IPS-NIHi7 (cell line): ENCODE measurements around the gene SFRP5.

Experiments used
- DNase-seq: peaks from one replicate; pipeline ENCODE4 v3.0.0; 2012; ENCODE audit warnings: mixed read lengths; ENCODE audit errors: extremely low spot score

SFRP5 gene

DNA sequence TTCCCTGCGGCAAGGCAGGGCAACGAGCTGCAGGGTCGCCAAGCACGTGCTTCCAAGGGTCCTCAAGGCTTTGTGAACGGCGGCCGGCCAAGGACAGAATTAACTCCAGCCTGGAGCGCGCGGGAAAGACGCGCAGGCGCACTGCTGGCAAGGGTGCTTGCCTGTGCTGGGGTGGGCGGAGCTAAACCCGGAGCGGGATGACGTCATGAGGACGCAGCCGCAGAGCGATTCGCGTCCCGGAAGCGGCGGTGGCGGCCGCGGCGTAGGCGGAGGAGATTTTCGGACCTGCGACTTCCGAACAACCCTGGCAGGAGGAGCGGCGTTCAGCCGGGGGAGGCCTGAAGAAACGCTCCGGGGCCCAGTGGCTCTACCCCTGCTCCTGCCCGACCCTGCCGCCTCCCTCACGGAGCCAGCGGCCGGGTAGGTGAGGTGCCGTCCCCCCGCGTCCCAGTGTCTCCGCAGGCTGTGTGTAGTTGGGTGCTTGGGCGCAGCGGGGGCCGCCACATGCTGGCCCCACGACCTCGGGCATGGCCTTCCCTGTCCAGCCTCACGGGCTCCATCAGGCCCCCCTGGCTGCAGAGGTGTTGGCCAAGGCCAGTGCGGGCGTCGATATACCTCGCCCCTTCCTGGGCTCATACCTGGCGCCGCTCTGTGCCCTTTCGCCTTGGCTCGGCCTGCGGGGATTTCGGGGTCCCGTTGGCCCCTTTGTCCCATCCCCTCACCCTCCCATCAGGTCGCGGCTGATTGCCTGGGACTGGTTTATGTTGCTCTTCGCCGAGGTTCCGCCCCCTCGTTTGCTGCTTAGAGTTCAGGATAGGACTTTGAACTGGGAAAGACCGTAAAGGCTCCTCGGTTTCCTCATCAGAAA, 34.7 kb downstream of the SFRP5 start, which contains the start of gene ZFYVE27:
TSS of gene ZFYVE27 (plus strand) at position 227 of the 868 bp plus-strand sequence. CDS start 1,350 bp downstream, outside the sequence.
- peak; percentile 99 for DNase-seq

DNA sequence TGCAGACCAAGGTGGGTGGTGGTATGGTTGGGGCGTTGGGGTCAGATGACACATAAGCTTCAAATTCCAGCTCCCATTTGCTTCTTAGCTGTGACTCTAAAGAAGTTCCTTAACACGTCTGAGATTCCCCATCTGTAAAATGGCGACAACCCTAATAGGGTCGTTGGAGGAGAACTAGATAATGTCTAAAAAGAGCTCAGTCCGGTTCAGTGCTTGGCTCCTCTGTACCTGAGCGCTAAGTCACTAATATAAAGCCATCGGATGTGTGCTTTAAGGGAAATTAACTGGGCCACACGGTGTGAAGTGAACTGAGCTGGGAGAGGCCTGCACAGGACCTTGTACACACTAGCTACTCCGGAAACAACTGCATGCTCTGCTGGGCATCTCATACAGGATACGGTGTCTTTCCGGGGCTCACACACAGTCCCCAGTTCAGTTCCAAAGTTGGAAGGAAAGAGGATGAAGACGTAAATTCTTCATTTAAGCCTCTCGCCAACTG, 35.3 kb downstream of the SFRP5 start:
- DNase-seq: no peak

DNA sequence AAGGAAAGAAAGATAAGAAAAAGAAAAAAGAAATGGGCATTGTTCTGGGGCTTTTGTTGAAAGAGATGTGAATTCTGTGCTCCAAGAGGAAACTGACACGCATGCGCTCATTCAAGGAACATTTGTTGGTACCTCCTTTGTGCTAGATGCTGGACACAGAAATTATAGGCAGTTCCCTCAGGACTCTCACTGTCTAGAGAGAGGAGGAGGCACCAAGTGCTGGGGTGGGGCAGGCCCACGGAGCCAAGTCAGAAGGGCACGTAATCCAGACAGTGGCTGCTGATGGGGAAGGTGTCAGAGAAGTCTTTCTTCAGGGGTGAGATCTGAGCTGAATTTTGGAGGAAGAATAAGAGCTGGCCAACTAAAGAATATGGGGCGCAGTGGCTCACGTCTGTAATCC, 37.8 kb downstream of the SFRP5 start:
- DNase-seq: no peak

DNA sequence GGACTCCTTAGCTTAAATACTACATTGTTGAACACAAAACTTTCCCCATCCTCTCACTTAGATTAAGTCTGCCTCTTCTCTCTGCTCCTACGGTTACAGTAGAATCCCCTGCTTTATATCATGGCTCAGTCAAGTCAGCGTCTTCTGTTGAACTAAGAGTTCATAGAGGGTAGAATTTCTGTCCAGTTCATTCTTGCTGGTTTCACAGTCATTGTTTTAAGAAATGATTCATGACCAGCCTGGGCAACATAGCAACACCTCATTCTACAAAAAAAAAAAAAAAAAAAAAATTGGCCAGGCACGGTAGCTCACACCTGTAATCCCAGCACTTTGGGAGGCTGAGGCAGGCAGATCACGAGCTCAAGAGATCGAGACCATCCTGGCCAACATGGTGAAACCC, 38.5 kb downstream of the SFRP5 start:
- DNase-seq: no peak

DNA sequence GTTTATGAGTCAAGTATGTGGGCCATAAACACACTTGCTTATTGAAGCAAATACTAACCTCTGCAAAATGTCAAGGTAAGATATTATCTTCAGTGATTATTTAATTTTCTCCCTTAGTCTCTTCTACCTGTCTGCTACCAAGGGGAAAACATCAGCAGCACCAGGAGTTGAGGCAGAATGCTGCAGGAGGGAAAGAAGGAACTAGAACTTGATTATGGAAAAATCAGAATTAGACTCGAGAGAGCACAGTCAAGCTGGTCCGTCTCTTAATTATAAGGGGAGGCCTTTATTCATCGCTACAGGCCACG, 39.8 kb downstream of the SFRP5 start:
- DNase-seq: no peak

DNA sequence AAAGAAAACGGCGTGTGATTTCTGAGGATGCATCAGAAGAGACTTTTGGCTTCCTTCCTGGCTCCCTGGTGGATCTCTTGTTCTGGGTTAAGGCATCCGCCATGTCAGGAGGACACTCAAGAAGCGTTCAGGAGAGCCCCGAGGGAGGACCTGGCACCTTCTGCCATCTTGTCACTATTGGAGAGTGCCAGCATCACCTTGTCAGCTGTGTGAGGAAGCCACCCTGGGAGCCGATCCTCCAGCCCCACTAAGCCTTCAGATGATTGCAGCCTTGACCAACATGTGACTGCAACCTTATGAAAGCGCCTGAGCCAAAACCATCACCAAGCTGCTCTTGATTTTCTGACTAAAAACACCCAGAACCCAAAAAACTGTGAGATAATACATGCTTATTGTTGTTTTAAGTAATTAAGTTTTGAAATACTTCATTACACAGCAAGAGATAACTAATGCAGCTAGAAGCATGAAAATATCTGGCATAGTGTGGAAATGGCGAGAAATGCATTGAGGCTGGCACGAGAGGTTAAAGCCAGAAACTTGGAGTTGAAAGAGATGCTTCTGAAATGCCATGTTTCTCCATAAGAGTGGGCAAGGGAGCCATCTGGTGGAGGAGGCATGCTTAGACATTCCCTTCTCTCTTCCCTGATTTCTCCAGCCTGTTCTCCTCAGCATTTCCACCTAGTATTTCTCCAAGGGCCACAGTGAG, 40.3 kb downstream of the SFRP5 start:
- DNase-seq: peak; percentile 62

DNA sequence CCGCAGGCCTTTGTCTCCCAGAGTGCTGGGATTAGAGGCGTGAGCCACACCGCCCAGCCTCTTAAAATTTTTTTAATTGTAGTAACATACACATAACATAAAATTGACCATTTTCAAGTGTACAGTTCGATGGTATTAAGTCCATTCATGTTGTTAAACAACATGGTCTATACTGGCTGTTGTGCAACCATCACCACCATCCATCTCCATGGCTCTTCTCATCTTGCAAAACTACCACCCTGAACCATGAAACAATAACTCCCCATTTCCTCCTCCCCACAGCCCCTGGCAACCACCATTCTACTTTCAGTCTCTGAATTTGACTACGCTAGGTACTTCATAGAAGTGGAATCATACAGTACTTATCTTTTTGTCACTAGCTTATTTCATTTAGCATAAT, 42.8 kb downstream of the SFRP5 start:
- DNase-seq: no peak

DNA sequence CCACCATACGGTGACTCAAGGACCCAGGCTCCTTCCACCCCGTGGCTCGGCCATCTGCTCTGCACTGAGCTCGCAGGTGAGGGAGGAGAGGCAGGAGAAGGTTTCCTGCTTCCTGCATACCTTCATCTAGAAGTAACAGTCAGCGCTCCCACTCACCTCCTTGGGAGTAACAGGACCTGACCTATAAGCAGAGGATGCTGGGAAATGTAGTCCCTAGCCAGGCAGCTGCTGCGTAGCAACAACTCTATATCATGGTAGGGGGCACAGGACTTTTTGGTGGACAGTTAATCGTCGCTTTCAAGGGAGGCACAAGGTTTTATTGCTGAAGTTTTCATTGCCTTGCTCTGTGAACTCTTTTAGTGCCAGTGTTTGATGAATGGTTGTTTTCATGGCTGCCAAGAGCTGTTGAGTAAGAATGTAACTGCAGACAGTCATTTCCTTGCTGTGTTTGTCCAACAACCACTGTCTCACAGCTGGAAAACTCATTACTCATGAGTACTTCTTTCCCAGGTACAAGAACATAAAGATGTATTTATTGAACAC, 45.1 kb downstream of the SFRP5 start:
- peak; percentile 74 for DNase-seq

DNA sequence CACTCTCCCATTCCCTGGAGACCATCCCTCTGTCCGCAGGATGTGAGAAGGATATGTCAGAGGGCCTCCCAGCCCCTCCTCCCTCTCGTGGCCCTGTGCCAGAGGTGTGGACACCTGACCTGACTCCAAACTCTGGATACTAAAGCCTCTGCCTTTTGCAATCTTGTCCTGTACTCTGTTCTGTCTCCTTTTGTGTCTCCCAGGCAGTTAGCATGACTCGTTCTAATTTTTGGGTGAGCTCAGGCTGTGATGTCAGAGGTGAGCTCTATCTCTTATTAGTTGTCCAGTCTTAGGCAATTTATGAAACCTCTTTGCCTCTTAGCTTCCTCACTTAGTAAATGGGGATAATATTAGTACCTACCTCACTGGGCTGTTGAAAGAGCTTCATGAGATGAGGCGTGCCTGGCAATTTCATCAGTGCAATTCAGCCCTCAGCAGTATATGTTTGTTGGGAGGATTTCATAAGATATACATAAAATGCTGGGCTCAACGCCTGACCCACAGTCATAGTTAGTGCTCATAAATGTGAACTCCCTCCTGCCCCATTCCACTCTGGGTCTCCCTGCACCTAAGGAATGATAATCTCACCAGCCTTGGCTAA, 47.4 kb downstream of the SFRP5 start:
- no peak for DNase-seq

DNA sequence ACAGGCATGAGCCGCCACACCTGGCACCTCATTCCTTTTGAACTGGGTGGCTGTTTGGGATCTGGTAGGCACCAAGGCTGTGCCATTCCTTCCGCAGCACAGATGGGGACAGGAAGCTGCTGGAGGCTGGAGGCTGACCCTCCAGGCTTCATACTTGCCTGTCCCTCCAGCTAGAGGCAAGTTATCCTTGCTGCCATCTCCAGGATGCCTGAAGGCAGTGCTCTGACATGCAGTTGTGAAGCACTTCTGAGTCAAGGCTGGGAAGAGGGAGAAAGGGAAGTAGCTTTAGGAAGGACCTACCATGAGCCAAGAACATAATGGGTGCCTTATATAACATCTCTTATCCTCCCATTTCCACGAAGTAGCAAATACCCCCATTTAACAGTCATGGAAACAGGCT, 48.8 kb downstream of the SFRP5 start:
- no peak for DNase-seq

DNA sequence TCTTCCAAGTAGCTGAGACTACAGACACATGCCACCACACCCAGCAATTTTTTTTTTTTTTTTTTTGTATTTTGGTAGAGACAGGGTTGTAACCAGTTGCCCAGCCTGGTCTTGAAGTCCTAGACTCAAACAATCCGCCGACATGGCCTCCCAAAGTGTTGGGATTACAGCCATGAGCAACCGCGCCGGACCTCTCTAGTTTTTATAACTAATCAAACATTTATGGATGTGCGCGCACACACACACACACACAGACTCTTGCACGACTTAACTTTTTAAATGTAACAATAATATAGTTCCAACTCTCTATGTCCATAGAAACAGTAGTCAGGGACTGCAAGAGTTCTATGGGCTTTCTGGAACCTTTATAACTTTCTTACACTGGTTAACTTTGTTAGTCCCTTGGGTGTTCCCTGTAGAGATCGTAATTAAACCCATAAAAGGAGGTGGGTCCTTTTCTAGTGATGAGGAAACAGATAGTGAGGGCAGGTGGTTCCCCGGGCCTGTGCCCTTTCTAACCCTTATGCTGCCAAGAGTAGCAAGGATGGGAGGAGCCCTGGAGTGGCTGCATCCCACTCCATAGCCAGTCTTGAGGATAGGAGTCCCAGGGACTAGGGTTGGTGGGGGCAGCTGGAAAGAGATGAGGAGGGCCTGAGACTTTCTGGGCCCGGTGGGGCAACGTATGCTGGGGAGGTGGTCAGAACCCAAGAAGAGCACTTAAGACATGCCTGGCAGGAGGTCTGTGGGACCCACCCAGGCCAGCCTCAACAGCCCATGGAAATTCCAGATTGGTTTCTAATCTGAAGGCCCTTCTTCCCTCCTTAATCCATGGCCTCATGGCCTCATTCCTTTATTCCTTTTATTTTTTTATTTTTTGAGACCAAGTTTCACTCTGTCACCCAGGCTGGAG, 49.7 kb downstream of the SFRP5 start:
- no peak for DNase-seq

DNA sequence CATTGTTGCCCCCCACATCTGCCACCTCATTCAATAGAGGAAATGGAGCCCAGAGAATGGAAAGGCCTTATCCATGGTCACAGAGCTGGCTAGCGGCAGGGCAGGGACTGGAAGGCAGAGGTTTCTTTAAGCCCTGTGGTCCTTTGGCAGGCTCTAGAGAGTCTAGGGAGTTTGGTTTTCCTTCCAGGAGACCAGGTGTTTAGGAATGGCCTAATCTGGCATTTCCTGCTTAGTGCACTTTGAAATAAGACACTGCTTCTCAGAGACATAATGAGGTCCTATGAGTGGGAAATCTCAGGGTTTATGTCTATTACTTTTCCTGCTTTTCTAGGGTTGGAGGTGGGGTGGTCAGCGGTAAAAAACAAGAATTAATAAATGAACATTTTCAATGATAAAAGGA, 52.2 kb downstream of the SFRP5 start:
- DNase-seq: no peak

DNA sequence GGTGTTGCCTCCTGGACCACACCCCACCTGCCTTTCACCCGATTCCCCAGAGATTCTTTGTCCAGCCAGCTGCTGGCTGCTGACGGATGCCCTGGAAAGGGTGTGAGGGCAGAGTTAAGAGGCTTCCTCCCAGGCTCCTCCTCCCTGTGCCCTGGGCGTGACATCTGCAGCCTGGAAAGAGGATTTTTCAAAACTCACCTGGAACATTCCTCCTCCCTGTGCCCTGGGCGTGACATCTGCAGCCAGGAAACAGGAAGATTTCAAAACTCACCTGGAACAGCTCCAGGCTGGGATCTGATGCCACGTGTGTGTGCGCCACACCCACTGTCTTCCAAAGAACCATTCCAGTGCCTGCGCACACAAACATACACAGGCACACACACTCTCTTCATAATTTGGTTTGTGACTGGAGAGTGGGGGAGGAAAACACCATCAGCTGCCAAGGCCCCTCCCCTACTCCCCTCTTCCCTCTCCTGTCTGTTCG, 53.1 kb downstream of the SFRP5 start:
- no peak for DNase-seq

DNA sequence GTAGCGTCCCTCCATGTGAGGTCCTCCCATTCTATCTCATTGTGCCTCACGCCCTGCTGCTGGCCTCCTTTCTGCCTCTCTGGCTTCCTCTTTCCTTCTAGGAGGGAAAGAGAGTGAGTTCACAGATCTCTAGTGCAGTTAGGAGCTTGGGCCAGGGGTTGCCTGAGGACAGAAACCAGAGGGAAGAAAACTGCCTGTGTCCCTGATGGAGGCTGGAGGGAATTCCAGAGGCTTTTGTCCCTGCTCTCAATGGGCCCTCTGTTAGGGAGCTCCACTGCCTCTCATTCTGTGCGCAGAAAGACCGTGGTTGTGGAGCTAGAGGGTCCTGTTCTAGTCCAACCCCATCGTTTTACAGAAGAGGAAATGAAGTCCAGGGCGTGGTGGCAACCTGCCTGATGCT, 53.6 kb downstream of the SFRP5 start:
- DNase-seq: no peak

DNA sequence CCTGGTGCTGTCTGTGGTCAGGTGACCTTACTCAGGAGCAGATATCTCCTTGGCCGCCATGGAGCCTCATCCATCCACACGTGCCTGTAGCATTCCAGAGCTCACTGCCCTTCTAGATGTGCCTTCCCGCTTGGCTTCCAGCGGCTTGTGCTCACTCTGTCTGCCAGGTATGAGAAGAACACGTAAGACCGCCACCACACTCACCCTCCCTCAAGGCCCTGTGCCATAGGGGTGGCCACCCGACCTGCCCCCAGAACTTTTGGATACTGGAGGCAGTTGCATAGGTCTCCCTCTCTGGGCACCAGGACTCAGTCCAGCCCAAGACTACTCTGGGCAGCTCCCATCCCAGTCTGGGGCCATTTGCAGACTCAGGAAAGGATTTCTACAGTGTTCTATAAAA, 54.2 kb downstream of the SFRP5 start:
- no peak for DNase-seq
